GM04504 (cell line): ENCODE results near the gene KLK4.

Experiments used
- DNase-seq: peaks from one replicate; pipeline ENCODE4 v3.0.0-alpha.2; 2012; ENCODE audit warnings: low read depth

KLK4 gene, protein sequence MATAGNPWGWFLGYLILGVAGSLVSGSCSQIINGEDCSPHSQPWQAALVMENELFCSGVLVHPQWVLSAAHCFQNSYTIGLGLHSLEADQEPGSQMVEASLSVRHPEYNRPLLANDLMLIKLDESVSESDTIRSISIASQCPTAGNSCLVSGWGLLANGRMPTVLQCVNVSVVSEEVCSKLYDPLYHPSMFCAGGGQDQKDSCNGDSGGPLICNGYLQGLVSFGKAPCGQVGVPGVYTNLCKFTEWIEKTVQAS

DNA sequence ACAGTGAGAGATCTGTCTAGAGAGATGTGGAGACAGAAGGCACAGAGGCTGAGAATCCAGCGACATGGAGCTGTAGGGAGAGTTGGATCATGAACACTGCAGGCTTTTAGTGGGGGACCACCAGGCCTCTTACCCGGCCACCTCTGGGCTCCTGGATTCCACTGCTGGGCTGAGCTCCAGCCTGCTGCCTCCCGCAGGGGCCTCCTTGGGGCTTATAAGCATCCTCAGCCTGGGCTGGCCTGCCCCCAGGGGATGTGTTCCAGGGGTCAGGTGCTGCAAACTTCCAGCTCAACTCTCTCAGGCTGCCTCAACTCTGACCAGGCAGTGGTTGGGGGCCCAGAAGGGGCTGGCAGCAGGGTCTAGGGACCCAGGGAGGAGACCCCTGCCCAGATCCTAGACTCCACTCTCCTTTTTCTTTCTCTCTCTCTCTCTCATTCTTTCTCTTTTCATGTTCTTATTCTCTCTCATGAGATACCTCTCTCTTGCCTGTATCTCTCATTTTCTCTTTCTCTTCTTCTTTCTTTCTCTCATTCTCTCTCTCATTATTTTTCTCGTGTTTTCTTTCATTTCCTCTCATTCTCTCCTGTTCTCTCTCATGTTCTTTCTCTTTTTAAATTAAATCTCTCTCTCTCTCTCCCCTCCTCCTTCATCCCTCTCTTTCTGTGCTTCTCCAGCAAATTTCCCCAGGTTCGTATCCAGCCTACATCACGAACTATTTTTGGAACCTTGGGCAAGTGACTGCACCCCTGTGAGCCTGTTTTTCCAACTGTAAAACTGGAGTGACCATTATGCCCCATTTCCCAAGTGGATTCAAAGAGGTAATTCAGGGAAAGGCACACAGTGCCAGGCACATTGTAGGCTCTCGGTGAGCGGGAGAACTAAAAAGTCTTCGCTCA lies at the start of gene KLK4:
TSS of gene KLK4 (minus strand) at position 190 of the 896 bp plus-strand sequence. CDS start 657 bp downstream, outside the sequence.
- DNase-seq, result no peak

DNA sequence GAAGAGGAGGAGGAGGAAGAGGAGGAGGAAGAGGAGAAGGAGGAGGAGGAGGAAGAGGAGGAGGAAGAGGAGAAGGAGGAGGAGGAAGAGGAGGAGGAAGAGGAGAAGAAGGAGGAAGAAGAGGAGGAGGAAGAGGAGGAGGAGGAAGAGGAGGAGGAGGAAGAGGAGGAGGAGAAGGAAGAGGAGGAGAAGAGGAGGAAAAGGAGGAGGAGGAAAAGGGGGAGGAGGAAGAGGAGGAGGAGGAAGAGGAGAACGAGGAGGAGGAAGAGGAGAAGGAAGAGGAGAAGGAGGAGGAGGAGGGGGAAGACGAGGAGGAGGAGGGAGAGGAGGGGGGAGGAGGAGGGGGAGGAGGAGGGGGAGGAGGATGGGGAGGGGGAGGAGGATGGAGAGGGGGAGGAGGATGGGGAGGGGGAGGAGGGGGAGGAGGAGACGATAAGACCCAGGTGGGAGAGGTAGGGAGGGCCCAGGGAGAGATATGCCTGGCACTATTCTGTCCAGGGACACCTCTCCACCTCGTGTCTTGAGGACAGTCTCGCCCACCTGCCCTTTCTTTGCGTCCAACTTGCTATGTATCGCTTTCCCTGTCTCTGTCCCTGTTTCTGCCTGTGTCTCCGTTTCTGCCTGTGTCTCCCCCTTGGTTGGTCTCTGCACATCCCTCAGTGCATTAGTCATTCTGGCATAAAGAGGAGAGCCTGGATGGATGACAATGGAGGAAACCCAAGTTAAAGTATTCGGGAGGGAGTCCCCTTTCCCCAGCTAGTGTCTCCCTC lies 48.7 kb upstream of the KLK4 start:
- no peak for DNase-seq

DNA sequence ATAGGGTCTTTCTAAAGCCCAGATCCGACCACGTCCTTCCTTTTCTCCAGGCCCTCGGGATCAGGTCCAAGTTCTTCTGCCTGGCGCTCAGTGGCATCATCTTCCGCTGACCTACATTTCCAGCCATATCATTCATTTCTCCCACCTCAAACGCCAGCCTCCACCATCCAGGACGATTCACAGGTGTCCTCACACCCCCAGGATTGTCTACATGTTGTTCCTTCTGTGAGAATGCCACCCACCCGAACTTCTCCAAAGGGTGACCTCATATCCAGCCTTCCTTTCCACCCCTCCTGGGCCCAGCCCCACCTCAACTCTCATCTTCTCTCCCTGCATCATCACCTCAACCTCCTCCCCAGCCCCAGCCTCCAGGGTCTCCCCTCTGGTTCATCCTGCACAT lies 46.4 kb upstream of the KLK4 start:
- DNase-seq, result no peak

DNA sequence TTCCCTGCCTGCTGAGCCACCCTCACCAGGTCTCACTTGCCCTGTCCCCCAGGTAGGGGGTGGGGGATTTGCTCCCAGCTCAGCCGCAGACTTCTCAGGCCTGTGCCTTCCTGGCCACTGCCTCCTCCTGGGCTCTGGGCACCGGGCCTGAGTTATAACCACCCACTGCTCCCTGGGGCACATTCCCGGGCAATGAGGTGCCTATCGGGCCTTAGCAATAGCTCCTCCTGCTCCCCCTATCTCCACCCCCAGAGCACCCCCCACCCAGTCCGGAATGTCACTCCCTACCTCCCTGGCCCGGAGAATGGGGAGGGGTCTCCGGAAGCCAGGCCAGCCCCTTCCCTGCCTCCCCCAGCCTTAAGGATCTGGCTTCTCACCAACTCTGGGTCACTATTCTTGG lies 41.7 kb upstream of the KLK4 start, which contains the start of gene KLK5:
TSS of gene KLK5 (minus strand) at position 129 of the 400 bp plus-strand sequence. CDS start 381 bp downstream, outside the sequence.
- DNase-seq, result no peak

DNA sequence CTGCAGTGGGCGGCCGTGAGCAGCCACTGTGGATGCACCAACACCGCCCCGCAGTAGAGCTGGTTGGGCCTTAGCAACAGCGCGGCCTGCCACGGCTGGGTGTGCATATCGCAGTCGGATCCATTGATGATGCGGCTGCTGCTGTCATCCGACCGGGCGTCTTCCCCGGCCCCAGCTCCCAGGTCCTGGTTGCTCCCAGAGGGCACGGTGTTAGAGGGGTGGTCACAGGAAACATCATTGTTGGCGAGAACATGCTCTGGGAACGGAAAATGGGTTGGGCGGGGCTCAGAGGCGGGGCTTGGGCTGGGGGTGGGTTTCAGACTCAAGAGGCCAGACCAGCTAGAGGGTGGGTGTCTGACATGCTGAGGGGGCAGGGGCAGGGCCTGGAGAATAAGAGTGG lies 38.7 kb upstream of the KLK4 start:
- DNase-seq, result no peak

DNA sequence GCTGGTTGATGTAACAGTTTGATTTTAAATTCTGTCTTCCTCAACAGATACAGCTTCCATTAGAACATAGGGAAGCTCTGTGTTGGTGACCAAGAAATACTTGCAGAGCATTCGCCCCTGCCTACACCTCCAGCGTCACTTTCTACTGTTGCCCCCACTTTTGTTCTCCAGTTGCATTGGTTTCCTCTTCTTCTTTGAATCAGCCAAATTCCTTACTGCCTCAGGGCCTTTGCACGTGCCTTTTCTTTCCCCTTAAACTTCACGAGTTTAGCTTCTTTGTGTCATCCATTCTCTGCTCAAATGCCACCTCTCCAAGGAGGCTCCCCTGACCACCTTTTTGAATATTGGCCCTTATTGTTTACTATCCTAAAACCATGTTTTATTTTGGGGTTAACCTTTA lies 35.9 kb upstream of the KLK4 start:
- no peak for DNase-seq

DNA sequence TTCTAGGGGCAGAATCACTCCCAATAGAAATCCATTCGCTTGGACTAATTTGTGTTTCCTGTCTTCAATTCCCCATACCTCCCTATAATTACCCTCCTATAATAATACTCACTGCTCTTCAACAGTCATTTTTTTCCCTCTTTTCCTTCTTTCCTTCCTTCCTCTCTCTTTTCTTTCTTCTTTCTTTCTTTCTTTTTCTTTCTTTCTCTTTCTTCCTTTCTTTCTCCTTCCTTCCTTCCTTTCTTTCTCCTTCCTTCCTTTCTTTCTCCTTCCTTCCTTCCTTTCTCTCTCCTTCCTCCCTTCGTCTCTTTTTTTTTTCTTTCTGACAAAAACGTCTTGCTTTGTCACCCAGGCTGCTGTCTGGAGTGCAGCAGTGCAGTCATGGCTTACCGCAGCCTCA lies 33.6 kb upstream of the KLK4 start:
- DNase-seq, result no peak

DNA sequence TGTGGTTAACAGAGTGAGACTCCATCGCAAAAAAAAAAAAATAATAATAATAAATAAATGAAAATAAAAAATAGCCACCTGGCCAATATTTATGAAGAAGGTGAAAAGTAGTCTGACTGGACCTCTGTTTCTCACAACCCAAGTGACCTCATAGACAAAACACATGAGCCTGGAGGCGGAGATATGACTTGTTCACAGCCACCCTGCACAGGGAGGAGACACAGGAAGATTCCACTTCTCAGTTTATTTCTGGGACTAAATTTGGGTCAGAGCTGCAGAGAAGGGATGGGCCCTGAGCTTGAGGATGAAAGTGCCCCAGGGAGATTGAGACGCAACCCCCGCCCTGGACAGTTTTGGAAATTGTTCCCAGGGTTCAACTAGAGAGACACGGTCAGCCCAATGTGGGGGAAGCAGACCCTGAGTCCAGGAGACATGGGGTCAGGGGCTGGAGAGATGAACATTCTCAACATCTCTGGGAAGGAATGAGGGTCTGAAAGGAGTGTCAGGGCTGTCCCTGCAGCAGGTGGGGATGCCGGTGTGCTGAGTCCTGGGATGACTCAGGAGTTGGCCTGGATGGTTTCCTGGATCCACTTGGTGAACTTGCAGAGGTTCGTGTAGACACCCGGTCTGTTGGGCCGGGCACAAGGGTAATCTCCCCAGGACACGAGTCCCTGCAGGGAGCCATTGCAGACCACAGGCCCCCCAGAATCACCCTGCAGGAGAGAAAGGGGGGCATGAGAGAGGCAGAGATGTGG lies 32.1 kb upstream of the KLK4 start:
- no peak for DNase-seq

DNA sequence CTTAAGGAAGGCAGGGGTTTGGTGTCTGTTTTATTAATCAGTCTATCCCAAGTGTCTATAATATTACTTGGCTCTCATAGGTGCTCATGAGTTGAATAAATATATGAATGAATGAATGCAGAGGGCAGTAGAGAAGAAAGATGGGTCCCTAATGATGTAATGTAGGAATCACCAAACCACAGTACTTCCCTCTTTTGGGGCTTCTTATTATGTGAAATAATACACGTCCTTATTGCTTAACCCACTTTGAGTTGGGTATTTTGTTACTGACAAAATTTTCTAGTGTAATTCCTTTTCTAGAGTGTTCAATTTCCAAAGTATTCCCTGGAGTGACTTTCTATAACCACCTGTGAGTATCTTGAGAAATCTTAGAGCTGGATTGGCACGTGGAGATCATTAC lies 28.4 kb upstream of the KLK4 start:
- no peak for DNase-seq

DNA sequence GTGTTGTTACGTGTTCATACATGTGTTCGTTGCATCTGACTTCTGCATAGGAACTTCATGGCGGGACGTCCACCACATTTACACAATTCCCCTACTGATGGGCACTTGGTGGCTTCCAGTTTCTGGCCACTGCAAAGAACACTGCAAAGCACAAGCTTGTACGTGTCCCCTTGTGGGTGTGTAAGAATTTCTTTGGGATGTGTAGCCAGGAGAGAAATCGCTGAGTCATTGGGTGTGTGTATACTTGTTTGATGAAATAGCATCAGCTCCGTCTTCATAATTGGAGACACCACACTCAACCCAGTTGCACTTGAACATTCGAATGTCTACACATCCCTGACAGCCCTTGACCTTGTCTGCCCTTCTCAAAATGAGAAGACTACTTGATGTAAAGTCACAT lies 22.4 kb upstream of the KLK4 start:
- DNase-seq, result no peak

DNA sequence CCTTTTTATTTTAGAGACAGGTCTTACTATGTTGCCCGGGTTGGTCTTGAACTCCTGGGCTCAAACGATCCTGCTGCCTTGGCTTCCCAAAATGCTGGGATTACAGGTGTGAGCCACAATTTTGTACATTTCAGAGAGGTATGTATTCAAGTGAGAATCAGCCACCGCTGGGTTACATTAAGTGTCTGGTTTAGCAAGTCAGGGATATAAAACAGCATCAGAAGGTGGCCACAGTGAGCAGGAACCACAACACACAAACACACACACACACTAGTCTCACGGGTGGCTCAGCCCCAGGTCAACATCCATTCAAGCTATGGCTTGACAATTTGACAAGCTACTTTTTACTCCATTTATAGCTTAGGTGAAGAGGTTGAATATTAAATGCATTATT lies 21.5 kb upstream of the KLK4 start:
- DNase-seq, result no peak

DNA sequence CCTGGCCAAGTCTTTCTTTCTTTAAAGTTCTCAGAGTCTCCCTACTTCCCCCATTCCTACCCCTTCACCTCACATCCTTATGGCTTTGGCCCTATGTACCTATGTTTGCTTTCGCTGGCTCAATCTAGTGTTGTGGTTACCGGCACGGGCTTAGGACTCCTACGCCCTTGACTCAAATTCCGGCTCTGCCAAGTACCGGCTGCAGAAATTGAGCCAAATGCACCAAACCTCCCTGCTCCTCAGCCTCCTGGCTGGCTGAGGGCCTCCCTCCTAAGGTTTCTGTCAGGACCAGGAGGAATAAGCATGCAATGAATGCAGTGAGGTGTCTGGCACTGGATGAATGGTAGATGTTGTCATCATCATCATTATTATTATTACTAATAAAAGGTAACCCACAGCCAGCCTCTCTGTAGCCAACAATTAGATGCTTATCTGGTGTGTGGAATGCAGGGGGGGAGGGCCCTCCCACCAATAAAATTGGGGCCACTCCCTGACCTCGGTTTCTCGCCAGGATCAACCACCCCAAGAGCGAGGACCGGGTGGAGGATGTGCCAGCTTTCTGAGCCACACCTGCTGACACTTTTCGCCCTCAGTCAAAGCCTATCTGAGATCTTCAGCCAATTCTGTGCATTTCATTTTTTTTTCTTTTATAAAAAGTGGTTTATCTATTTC lies 21.0 kb upstream of the KLK4 start:
- DNase-seq, result no peak

DNA sequence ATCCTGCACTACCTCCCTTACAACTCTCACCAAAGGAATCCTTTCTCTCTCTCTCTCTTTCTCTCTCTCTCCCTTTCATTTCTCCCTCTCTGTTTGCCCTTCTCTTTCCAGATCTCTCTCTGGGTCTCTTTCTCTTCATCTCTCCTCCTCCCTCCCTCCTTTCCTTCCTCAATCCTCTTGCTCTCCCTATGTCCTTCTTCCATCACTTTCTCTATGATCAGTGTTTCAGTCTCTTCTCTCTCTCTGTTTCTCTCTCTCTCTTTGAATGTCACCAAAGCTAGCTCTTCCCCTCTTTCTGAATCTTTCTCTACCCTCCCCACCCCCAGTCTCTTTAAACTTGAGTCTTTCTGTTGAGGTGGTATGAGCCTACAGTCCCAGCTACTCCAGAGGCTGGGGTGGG lies 19.8 kb upstream of the KLK4 start:
- no peak for DNase-seq

DNA sequence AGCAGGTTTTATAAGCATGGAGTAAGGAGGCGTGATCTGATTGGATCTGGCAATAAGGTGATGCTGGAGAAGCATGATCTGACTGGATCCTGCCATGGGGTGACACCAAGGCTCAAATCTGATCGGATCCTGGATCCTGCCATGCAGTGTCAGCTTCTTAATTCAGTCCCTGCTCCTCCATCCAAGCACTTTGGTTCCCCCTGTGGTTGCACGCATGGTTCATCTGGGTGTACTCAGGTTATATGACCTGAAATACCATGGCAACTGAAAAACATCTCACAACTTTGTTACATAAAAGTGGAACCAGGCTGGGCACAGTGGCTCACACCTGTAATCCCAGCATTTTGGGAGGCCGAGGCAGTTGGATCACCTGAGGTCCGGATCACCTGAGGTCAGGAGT lies 17.6 kb upstream of the KLK4 start:
- DNase-seq, result no peak

DNA sequence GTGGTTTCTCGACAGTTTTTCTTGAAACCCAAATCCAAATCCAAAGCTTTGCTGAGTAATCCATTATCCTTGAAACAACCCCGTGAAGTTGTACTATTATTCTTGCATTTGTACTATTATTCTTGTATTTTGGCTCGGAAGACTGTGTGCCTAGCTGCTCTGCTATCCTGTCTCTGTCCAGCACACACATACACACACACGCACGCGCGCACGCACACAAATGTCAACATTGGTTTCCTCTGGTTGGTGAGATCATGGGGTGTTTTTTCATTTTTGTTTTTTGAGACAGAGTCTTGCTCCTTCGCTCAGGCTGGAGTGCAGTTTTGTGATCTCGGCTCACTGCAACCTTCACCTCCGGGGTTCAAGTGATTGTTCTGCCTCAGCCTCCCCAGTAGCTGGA lies 14.9 kb upstream of the KLK4 start:
- DNase-seq, result no peak

DNA sequence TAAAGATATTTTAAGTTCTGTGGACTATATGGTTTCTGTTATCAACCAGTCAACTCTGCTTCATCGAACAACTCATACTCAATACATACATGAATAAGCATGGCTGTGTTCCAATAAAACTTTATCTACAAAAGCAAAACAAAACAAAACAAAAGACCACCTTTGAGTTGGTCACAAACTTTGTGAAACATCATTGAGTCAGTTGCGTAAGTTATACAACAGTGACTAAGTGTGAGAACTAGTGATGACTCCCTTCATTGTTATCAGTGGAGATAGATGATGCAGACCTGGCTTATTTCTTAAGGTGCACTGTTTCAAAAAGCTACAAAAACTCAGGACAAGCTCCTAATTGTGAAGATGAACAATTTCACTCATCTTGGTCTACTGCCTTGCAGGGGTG lies 14.5 kb upstream of the KLK4 start:
- DNase-seq, result no peak

DNA sequence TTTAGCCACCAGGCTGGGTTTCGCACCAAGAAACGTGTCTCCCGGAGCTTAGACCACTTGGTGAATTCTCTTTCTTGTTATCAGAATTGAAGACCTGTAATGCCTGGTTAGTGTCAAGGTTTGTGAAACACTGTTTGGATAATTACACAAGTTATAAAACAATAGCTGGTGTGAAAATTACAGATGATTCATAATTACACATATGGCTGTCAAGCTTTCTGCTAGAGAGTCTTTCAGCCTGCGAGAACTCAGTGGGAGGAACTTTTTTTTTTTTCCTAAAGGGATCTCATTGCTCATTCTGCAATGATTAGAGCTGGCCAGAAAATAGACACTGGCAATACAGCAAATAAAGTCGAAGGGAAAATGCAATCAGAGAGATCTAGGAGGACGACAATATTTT lies 13.4 kb upstream of the KLK4 start:
- DNase-seq, result no peak

DNA sequence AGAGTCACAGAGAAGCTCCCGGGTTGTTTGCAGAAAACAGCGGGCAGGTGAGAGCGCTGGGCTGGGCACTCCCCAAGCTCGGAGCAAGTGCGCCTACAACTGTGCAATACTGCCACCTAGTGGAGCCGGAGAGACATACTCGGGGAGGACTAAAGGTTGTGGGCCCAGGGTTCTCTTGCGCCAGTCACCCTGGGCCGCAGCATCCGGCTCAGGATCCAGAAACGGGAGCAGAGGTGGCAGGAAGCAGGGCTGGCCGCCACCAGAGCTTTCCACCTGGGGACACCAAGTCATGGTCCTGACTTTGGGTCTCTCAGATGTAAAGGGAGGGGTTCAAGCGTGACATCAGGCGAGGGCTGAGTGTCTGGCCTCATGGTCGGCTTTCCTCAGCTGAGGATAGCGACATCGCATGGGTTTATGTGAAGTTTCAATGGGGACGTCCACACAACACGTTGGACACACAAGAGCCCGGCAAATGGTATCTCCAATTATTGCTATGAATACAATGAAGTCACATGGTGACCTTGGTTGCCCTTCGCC lies 11.2 kb upstream of the KLK4 start:
- DNase-seq, result peak; percentile 46

DNA sequence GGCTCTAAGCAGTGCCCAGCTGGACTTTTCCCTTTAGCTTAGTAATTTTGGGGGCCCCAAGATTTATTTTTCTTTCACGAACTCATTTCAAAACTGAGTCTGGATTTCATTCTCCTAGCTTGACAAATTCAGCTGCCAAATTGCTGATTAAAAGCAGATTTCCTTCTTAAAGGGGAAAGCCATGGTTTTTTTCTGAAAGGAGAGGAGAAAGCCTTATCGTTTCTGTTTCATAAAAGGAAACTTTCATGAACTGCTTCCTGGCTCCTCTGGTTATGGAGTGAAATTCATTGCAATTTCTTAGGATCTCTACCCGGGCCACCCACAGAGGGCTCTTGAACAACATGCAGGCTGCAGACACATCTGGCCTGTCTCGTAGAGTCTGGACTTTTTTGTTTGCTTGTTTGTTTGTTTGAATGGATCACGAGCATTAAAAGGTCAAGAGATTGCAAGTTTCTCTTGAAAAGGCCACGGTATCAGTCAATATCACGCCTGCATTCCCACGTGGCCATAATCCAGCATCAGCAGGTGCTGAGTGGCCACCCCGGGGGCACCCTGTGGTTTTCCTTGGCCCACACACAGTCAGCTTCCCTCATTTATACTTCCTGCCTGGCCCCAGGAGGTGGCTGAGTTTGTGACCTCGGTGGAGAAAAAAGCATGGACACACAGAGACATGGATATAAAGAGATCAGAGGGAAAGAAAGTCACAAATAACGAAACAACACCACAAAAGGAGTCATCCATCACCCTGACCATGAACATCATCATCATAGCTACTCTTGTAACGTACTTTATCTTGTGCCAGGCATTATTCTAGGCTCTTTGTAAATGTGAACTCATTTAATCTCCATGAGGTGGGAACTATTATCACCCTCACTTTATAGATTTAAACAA lies 10.5 kb upstream of the KLK4 start:
- DNase-seq, result no peak

DNA sequence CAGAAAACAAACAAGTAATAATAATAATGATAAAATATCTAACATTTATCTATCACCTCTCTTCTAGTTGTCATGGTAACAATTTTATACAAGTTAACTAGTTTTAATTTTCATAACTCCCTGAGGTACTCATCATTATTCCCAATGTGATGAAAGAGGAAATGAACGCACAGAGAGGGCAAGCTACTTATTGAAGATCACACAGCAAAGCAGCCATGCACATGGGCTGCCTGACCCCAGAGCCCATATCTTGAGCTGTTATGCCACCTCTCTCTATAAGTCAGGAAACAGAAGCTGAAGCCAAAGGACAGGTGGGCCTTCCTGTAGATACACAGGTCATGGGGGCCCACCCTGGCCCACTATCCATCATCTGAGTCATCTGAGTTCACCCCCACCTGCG lies 4.9 kb upstream of the KLK4 start:
- no peak for DNase-seq
